Gastroesophageal sphincter (tissue), 4 donors: Measurements from ENCODE around the gene AMPD3. TPM values are rescaled to one million over a fixed set of nuclear protein-coding genes. Genes with fewer than 3 reads are reported as not detected.

Experiments used
- ATAC-seq: fragments of 150-250 bp; one replicate; pipeline ENCODE4 v1.9.1; 2016; ENCODE audit warnings: mild to moderate bottlenecking, moderate library complexity
- H3K27ac ChIP-seq, 4 donors: fragments of 200-600 bp; sonication (generic) in 3 of 4; 1 replicate in 3 of 4; 2 replicates in 1 of 4; pipeline ENCODE4 v1.5.1; 2016 to 2019
- H3K27me3 ChIP-seq: fragments of 200-600 bp; sonication (generic); one replicate; pipeline ENCODE4 v1.5.1; 2019
- H3K36me3 ChIP-seq, 2 donors: fragments of 200-600 bp; sonication (generic); one replicate each; pipeline ENCODE4 v1.5.1; 2019; ENCODE audit warnings: control low read depth in 1 of 2
- H3K4me1 ChIP-seq, 3 donors: fragments of 200-600 bp; sonication (generic); 1 replicate in 2 of 3; 2 replicates in 1 of 3; pipeline ENCODE4 v1.5.1; 2016 to 2019; ENCODE audit warnings: control low read depth in 2 of 3
- H3K4me3 ChIP-seq, 2 donors: fragments of 200-600 bp; sonication (generic); one replicate each; pipeline ENCODE4 v1.5.1; 2019; ENCODE audit warnings: mild to moderate bottlenecking in 1 of 2, moderate library complexity in 1 of 2
- H3K9me3 ChIP-seq, 3 donors: fragments of 200-600 bp; sonication (generic); one replicate each; pipeline ENCODE4 v1.5.1; 2017 to 2019; ENCODE audit warnings: control low read depth in 2 of 3
- EP300 ChIP-seq: sonication (generic); formaldehyde crosslinking; IDR thresholded peaks from one replicate; pipeline ENCODE4 v1.6.1; 2017; ENCODE audit warnings: antibody characterized with exemption, mild to moderate bottlenecking
- POLR2A ChIP-seq, 2 donors: fragments of 450-650 bp; IDR thresholded peaks; one replicate each; pipeline ENCODE4 v1.6.1; 2017; ENCODE audit warnings: antibody characterized with exemption in 2 of 2, mild to moderate bottlenecking in 2 of 2, moderate library complexity in 1 of 2
- POLR2AphosphoS5 ChIP-seq: sonication (generic); formaldehyde crosslinking; IDR thresholded peaks from one replicate; pipeline ENCODE4 v1.6.1; 2017; ENCODE audit warnings: antibody characterized with exemption
- WGBS, 2 donors: methylation state at CpG; one replicate each; pipeline ENCODE4 v1.1.5; 2018; ENCODE audit warnings: low coverage in 1 of 2; 5-methylcytosine and 5-hydroxymethylcytosine counted together
- total RNA-seq, 4 donors: library from RNA; depleted of rRNA; stranded (reverse); fragments of >200 nt; gene quantifications; one replicate each; pipeline ENCODE4 v1.1.0, GENCODE V29; 2016
- TF ChIP-seq, protein P1 (sequence below), 4 experiments: fragments of 200-600 bp in 2 of 4; fragments of 450-650 bp in 2 of 4; sonication (generic) in 1 of 4; IDR thresholded peaks; one replicate each; pipeline ENCODE4 v1.5.1; 2017 to 2019; ENCODE audit warnings: antibody characterized with exemption in 4 of 4, mild to moderate bottlenecking in 2 of 4, moderate library complexity in 2 of 4

Gene AMPD3
- total RNA-seq, 4 donors from 2014 or later, result 4.3 to 7.3 (median 5.4) TPM

- Histone ChIP-seq H3K4me3 (no peak overlapping the region), H3K27me3 (no peaks in the 10 kb centered on the region), H3K36me3 (peaks cover 0 to 38% of the 10 kb centered on the region in 2 donors), H3K9me3 (no peaks in the 10 kb centered on the region), H3K27ac (no peak overlapping the region), H3K4me1 (no peaks in the 10 kb centered on the region)
- ATAC-seq, result no peak
- TF ChIP-seq POLR2A (IDR thresholded peaks at IDR 0.05) (no peak), EP300 (no peak), POLR2AphosphoS5 (no peak)
- 82 to 92% methylated on average over 4 to 5 of the region's 6 CpGs for WGBS, 2 donors
These were observed 50.4 kb downstream of the AMPD3 start for GRCh38 chr11:10505278-10506007.

DNA sequence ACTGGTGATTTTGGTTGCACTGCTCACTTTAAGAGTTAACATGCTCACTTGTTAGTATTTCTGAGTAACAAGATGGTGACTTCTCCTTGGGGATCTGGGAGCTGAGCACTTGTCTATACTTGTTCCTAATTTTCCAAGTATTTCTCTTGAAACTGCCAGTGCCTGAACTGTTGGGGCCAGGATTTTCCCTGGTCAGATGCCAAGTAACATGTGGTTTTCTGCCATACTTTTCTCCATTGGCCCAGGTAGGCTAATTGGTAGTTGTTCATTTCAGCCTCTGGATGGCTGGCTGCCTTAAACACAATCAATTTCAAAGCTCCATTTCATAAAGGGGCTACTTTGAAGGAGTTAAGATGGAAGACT lies 50.9 kb downstream of the AMPD3 start:
- no peak overlapping the region for H3K4me3 ChIP-seq
- no peak overlapping the region for H3K27ac ChIP-seq
- no peak for ATAC-seq

GRCh38 chr11:10511181-10511621 lies 56.1 kb downstream of the AMPD3 start:
- Histone ChIP-seq H3K9me3 (no peaks in the 10 kb centered on the region), H3K27ac (no peak overlapping the region), H3K36me3 (peaks cover 0 to 14% of the 10 kb centered on the region in 2 donors), H3K4me1 (peaks cover 0 to 9% (median 0%) of the 10 kb centered on the region in 3 donors), H3K27me3 (no peaks in the 10 kb centered on the region), H3K4me3 (no peak overlapping the region)
- TF ChIP-seq EP300, result no peak
- no peak for TF ChIP-seq POLR2AphosphoS5
- TF ChIP-seq, protein P1, sequence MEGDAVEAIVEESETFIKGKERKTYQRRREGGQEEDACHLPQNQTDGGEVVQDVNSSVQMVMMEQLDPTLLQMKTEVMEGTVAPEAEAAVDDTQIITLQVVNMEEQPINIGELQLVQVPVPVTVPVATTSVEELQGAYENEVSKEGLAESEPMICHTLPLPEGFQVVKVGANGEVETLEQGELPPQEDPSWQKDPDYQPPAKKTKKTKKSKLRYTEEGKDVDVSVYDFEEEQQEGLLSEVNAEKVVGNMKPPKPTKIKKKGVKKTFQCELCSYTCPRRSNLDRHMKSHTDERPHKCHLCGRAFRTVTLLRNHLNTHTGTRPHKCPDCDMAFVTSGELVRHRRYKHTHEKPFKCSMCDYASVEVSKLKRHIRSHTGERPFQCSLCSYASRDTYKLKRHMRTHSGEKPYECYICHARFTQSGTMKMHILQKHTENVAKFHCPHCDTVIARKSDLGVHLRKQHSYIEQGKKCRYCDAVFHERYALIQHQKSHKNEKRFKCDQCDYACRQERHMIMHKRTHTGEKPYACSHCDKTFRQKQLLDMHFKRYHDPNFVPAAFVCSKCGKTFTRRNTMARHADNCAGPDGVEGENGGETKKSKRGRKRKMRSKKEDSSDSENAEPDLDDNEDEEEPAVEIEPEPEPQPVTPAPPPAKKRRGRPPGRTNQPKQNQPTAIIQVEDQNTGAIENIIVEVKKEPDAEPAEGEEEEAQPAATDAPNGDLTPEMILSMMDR (IDR thresholded peaks at IDR 0.05), result no peak
- no peak for TF ChIP-seq POLR2A (IDR thresholded peaks at IDR 0.05)
- 82 to 88% methylated on average over 5 to 6 of the region's 10 CpGs for WGBS, 2 donors
- ATAC-seq, result no peak

More for the DNA sequence above, 50.9 kb downstream of the AMPD3 start:
- Histone ChIP-seq H3K36me3 (peaks cover 0 to 36% of the 10 kb centered on the region in 2 donors), H3K9me3 (no peaks in the 10 kb centered on the region), H3K27me3 (no peaks in the 10 kb centered on the region), H3K4me1 (no peaks in the 10 kb centered on the region)
- TF ChIP-seq POLR2A (IDR thresholded peaks at IDR 0.05), result no peak
- TF ChIP-seq, protein P1 (IDR thresholded peaks at IDR 0.05), result no peak
- no peak for TF ChIP-seq POLR2AphosphoS5
- TF ChIP-seq EP300, result no peak

- H3K4me1 ChIP-seq, result peaks cover 0 to 9% (median 0%) of the 10 kb centered on the region in 3 donors
- H3K27ac ChIP-seq, result no peak overlapping the region
- no peak for ATAC-seq
- peaks cover 0 to 28% of the 10 kb centered on the region in 2 donors for H3K36me3 ChIP-seq
- 29 to 40% methylated on average over 2 of the region's 2 CpGs for WGBS, 2 donors
- no peaks in the 10 kb centered on the region for H3K27me3 ChIP-seq
- H3K9me3 ChIP-seq, result no peaks in the 10 kb centered on the region
- no peak overlapping the region for H3K4me3 ChIP-seq
- TF ChIP-seq, protein P1 (IDR thresholded peaks at IDR 0.05), result peak; percentile 38 to 51 (median 48)
- TF ChIP-seq POLR2A (IDR thresholded peaks at IDR 0.05), result no peak
These were observed 59.1 kb downstream of the AMPD3 start for GRCh38 chr11:10514202-10514601.

DNA sequence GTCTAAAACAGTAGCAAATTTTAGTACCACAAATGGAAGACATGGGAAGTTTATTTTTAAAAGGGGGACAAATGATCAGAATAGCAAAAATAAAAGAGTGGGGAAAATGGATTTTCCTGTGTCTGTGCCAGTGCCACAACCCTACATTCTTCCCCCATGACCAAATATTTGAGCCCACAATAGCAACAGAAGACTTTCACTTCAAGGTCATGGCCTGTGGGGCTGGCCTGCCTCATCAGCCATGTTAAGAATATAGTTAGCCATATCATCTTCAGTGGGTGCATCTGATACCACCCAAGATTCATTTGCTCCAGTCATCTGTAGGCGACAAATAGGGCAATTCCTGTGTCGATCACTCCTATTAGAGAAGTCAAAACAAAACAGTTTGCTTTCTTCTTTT lies 59.6 kb downstream of the AMPD3 start:
- Histone ChIP-seq H3K4me1 (peaks cover 0 to 9% (median 0%) of the 10 kb centered on the region in 3 donors), H3K4me3 (no peak overlapping the region), H3K36me3 (peaks cover 0 to 33% of the 10 kb centered on the region in 2 donors), H3K27me3 (no peaks in the 10 kb centered on the region), H3K9me3 (no peaks in the 10 kb centered on the region), H3K27ac (no peak overlapping the region)
- TF ChIP-seq, protein P1 (IDR thresholded peaks at IDR 0.05), result no peak
- ATAC-seq, result no peak
- WGBS, 2 donors, result 84% methylated on average over 2 of the region's 2 CpGs; no CpG with 5 or more reads in 1 of the 2 donors
